Stimulated activated CD8-positive, alpha-beta memory T cell treated with anti-CD3 and anti-CD28 coated beads, Interleukin-12 subunit alpha, Interleukin-12 subunit beta, amount 100 ng/mL, for 4 hours (primary cell): ENCODE measurements around the gene PAPSS1.
"Not testable (repeated sequence)": the region's sequence is repeated elsewhere in the genome, so short reads cannot be mapped to it uniquely, and the experiment has no call there.

Source experiments
- DNase-seq: peaks from one replicate; pipeline ENCODE4 v3.0.0-alpha.2; 2020; ENCODE audit warnings: low read depth

Gene PAPSS1

GRCh38 chr4:107689912-107690587 is 30.0 kb downstream of the PAPSS1 start:
- DNase-seq, result no peak

- no peak for DNase-seq
These were observed 31.6 kb downstream of the PAPSS1 start for GRCh38 chr4:107688421-107688820.

- no peak for DNase-seq
These were observed 34.3 kb downstream of the PAPSS1 start for GRCh38 chr4:107685740-107686139.

- DNase-seq, result no peak
These were observed 36.2 kb downstream of the PAPSS1 start for GRCh38 chr4:107683873-107684272.

GRCh38 chr4:107682306-107682705 is 37.7 kb downstream of the PAPSS1 start:
- no peak for DNase-seq

- DNase-seq, result no peak
These were observed 51.0 kb downstream of the PAPSS1 start for GRCh38 chr4:107669068-107669467.

GRCh38 chr4:107666134-107666533 is 53.9 kb downstream of the PAPSS1 start:
- no peak for DNase-seq

- no peak for DNase-seq
These were observed 55.0 kb downstream of the PAPSS1 start for GRCh38 chr4:107665001-107665400.

GRCh38 chr4:107658400-107659336 is 61.4 kb downstream of the PAPSS1 start:
- DNase-seq, result no peak

- DNase-seq, result no peak
These were observed 64.7 kb downstream of the PAPSS1 start for GRCh38 chr4:107655289-107655688.

GRCh38 chr4:107654694-107655093 is 65.3 kb downstream of the PAPSS1 start:
- DNase-seq, result no peak

GRCh38 chr4:107651408-107651807 is 68.6 kb downstream of the PAPSS1 start:
- DNase-seq, result not testable (repeated sequence)

- DNase-seq, result no peak
These were observed 69.8 kb downstream of the PAPSS1 start for GRCh38 chr4:107650251-107650650.

GRCh38 chr4:107648178-107648991 is 71.6 kb downstream of the PAPSS1 start:
- no peak for DNase-seq

- no peak for DNase-seq
These were observed 72.4 kb downstream of the PAPSS1 start for GRCh38 chr4:107647591-107647990.

- DNase-seq, result no peak
These were observed 74.4 kb downstream of the PAPSS1 start for GRCh38 chr4:107645604-107646003.

- no peak for DNase-seq
These were observed 77.0 kb downstream of the PAPSS1 start for GRCh38 chr4:107643021-107643420.

GRCh38 chr4:107640878-107641277 is 79.2 kb downstream of the PAPSS1 start:
- DNase-seq, result no peak

- DNase-seq, result no peak
These were observed 79.8 kb downstream of the PAPSS1 start for GRCh38 chr4:107640197-107640596.

- no peak for DNase-seq
These were observed 84.3 kb downstream of the PAPSS1 start for GRCh38 chr4:107635735-107636134.

- DNase-seq, result no peak
These were observed 88.5 kb downstream of the PAPSS1 start for GRCh38 chr4:107631560-107631959.

- no peak for DNase-seq
These were observed 89.8 kb downstream of the PAPSS1 start for GRCh38 chr4:107630185-107630705.
